OCI-LY7 (cell line): Measurements from ENCODE around the gene AKAP12. TPM values are rescaled to one million over a fixed set of nuclear protein-coding genes. Genes with fewer than 3 reads are reported as not detected.
"Not testable (repeated sequence)": the region's sequence is repeated elsewhere in the genome, so short reads cannot be mapped to it uniquely, and the experiment has no call there.

Experiments
- BruUV-seq: library from RNA; stranded (reverse); fragments of 400-500 nt; replicated peaks from 2 replicates; lab custom pipeline; 2021; lab: Mats Ljungman, UMichigan
- CTCF ChIA-PET: fragments of 300-600 bp; sonication (Branson Sonifier 250); formaldehyde crosslinking; loops from one replicate; lab custom pipeline; 2022; ENCODE audit warnings: antibody characterized with exemption; ENCODE audit not compliant: unreplicated experiment; lab: Charles Lee
- POLR2A ChIA-PET: fragments of 300-600 bp; sonication (Branson Sonifier 250); formaldehyde crosslinking; loops from one replicate; lab custom pipeline; 2022; ENCODE audit warnings: antibody characterized with exemption; lab: Charles Lee
- DNase-seq: peaks from one replicate; pipeline ENCODE4 v3.0.0-alpha.2; 2015; ENCODE audit warnings: low spot score
- H2AFZ ChIP-seq: fragments of 200-600 bp; sonication (generic), shearing (Covaris generic); 2 replicates; pipeline ENCODE4 v1.6.1; 2014; ENCODE audit warnings: mild to moderate bottlenecking, antibody characterized with exemption, low read length, moderate library complexity
- H3K27ac ChIP-seq: fragments of 200-600 bp; sonication (generic); 2 replicates; pipeline ENCODE4 v1.5.1; 2014; ENCODE audit warnings: mixed run types, low read depth, mild to moderate bottlenecking, moderate library complexity, low read length, inconsistent platforms; ENCODE audit not compliant: poor library complexity, severe bottlenecking
- H3K36me3 ChIP-seq: fragments of 200-600 bp; sonication (generic); 2 replicates; pipeline ENCODE4 v1.6.1; 2014; ENCODE audit warnings: mild to moderate bottlenecking, antibody characterized with exemption, low read length, moderate library complexity, mixed read lengths; ENCODE audit not compliant: insufficient read depth
- H3K4me1 ChIP-seq: fragments of 200-600 bp; sonication (generic); 2 replicates; pipeline ENCODE4 v1.5.1; 2014; ENCODE audit warnings: mild to moderate bottlenecking, low read length; ENCODE audit not compliant: insufficient read depth, poor library complexity, severe bottlenecking
- H3K4me2 ChIP-seq: fragments of 200-600 bp; sonication (generic); 2 replicates; pipeline ENCODE4 v1.6.1; 2014; ENCODE audit warnings: mild to moderate bottlenecking, low read length
- H3K4me3 ChIP-seq: fragments of 200-600 bp; sonication (generic); 2 replicates; pipeline ENCODE4 v1.5.1; 2014; ENCODE audit warnings: mild to moderate bottlenecking, low read depth, low read length; ENCODE audit not compliant: poor library complexity, severe bottlenecking
- H3K79me2 ChIP-seq: fragments of 200-600 bp; sonication (generic); 2 replicates; pipeline ENCODE4 v1.6.1; 2016; ENCODE audit warnings: low read depth, mild to moderate bottlenecking, low read length, moderate library complexity, mixed read lengths; ENCODE audit not compliant: insufficient read depth
- H3K9me2 ChIP-seq: fragments of 200-600 bp; sonication (generic); 2 replicates; pipeline ENCODE4 v1.6.1; 2016; ENCODE audit warnings: mild to moderate bottlenecking, low read length, mixed read lengths; ENCODE audit not compliant: insufficient read depth
- H3K9me3 ChIP-seq: fragments of 200-600 bp; sonication (generic); 2 replicates; pipeline ENCODE4 v1.6.1; 2014; ENCODE audit warnings: mild to moderate bottlenecking, mixed run types, low read length, mixed read lengths
- H4K20me1 ChIP-seq: fragments of 200-600 bp; sonication (generic); 2 replicates; pipeline ENCODE4 v1.6.1; 2014; ENCODE audit warnings: mild to moderate bottlenecking, antibody characterized with exemption, low read length, moderate library complexity, mixed read lengths; ENCODE audit not compliant: insufficient read depth
- EZH2phosphoT487 ChIP-seq: fragments of 200-600 bp; sonication (generic); IDR thresholded peaks from 2 replicates; pipeline ENCODE4 v1.6.1; 2018; ENCODE audit warnings: low read depth, borderline replicate concordance, mild to moderate bottlenecking, mixed run types, antibody characterized with exemption, low read length, moderate library complexity, mixed read lengths
- intact Hi-C: fragments of 100-400 bp; cut with micrococcal nuclease; formaldehyde crosslinking; loops from one replicate; pipeline ENCODE4 v1.10.0; 2022; ENCODE audit not compliant: unreplicated experiment
- total RNA-seq, 2 experiments: library from RNA; depleted of rRNA in 1 of 2; stranded (reverse); fragments of >200 nt in 1 of 2; shearing (Covaris generic) in 1 of 2; gene quantifications; 2 replicates each; pipeline ENCODE4 v1.2.3, GENCODE V29; 2014 to 2022
- TF ChIP-seq, protein P1 (sequence below): fragments of 200-600 bp; sonication (generic); conservative IDR thresholded peaks from 2 replicates; pipeline ENCODE4 v1.5.1; 2014; ENCODE audit warnings: mild to moderate bottlenecking, antibody characterized with exemption, low read length, moderate library complexity, mixed read lengths

AKAP12 gene
- total RNA-seq, 2 experiments from 2014 or later = 0.23 TPM; not detected in 1

GRCh38 chr6:151340219-151340978 is 100.6 kb downstream of the AKAP12 start:
- no TSS peak for BruUV-seq
- CTCF ChIA-PET = interaction anchor here (1.0 kb wide), 1 partner anchor 15 kb away, joined by 3 read pairs; no protein-coding TSS in a partner anchor
- TF ChIP-seq EZH2phosphoT487 = no peak
- TF ChIP-seq, protein P1, sequence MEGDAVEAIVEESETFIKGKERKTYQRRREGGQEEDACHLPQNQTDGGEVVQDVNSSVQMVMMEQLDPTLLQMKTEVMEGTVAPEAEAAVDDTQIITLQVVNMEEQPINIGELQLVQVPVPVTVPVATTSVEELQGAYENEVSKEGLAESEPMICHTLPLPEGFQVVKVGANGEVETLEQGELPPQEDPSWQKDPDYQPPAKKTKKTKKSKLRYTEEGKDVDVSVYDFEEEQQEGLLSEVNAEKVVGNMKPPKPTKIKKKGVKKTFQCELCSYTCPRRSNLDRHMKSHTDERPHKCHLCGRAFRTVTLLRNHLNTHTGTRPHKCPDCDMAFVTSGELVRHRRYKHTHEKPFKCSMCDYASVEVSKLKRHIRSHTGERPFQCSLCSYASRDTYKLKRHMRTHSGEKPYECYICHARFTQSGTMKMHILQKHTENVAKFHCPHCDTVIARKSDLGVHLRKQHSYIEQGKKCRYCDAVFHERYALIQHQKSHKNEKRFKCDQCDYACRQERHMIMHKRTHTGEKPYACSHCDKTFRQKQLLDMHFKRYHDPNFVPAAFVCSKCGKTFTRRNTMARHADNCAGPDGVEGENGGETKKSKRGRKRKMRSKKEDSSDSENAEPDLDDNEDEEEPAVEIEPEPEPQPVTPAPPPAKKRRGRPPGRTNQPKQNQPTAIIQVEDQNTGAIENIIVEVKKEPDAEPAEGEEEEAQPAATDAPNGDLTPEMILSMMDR = no peak

DNA sequence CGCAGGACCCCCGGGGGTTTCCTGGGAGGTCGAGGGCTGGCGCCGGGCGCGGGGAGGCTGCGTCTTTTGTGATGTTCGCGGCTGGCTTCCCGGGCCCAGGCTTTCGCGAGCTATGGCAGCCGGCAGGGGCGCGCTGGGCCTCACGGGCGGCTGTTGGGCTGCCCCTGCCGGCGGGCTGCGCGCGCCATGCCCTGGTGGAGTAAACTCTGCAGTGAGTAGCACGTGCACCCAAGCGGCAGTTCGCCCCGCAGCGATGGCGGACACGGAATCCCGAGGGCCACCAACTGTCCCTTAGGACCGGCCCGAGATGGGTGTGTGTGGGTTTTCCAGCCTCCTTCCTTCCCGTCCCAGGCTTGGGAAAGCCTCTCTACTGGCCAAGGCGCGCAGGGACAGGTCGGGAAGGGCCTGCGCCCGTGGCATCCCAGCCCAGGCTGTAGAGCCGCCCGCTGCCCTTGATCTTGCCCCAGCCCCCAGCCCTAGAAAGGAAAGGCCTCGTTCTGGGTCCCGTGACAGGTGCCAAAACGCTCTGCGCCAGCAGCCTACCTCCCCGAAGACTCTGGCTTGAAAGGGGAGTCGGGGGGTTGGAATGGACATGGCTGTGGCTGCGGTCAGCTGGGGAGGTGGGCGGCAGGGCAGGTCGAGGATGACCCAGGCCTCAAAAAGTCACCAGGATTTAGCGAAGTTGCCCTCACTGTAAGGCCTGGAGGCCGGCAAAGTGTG is 101.9 kb downstream of the AKAP12 start:
- H3K79me2 ChIP-seq = no peaks in the 10 kb centered on the region
- no peaks in the 10 kb centered on the region for H3K4me1 ChIP-seq
- H4K20me1 ChIP-seq = no peaks in the 10 kb centered on the region
- CTCF ChIA-PET = no interaction called here
- no TSS peak for BruUV-seq
- intact Hi-C loops = no loop called here
- no peaks in the 10 kb centered on the region for H3K9me3 ChIP-seq
- no peak overlapping the region for H3K4me3 ChIP-seq
- no peak for TF ChIP-seq EZH2phosphoT487
- no peaks in the 10 kb centered on the region for H3K9me2 ChIP-seq
- POLR2A ChIA-PET = interaction anchor here (0.5 to 0.7 kb wide), 2 partner anchors 15 to 1542 kb away, joined by 3 to 4 read pairs; no protein-coding TSS in a partner anchor
- H2AFZ ChIP-seq = no peak overlapping the region
- H3K27ac ChIP-seq = no peak overlapping the region
- H3K4me2 ChIP-seq = no peak overlapping the region
- no peaks in the 10 kb centered on the region for H3K36me3 ChIP-seq
- DNase-seq = no peak

More at GRCh38 chr6:151340219-151340978, 100.6 kb downstream of the AKAP12 start:
- Histone ChIP-seq H3K36me3 (no peaks in the 10 kb centered on the region), H3K9me2 (no peaks in the 10 kb centered on the region), H3K4me3 (no peak overlapping the region), H3K9me3 (no peaks in the 10 kb centered on the region), H2AFZ (no peak overlapping the region), H3K4me2 (no peak overlapping the region), H3K4me1 (no peaks in the 10 kb centered on the region), H3K27ac (no peak overlapping the region), H4K20me1 (no peaks in the 10 kb centered on the region), H3K79me2 (no peaks in the 10 kb centered on the region)
- POLR2A ChIA-PET = interaction anchor here (0.6 kb wide), 1 partner anchor 318 kb away, joined by 6 read pairs; no protein-coding TSS in a partner anchor
- no peak for DNase-seq
- intact Hi-C loops = no loop called here

- H3K4me1 ChIP-seq, H3K9me2 ChIP-seq, H3K9me3 ChIP-seq, H3K79me2 ChIP-seq, H3K27ac ChIP-seq, intact Hi-C loops, H3K4me2 ChIP-seq, DNase-seq, CTCF ChIA-PET, H4K20me1 ChIP-seq, POLR2A ChIA-PET, H2AFZ ChIP-seq, BruUV-seq, H3K36me3 ChIP-seq, H3K4me3 ChIP-seq: not testable (repeated sequence)
Measured at GRCh38 chr6:151342750-151343149, 103.0 kb downstream of the AKAP12 start.
